ENCODE measurements around the gene ATXN7.

ATXN7 gene

GRCh38 chr3:63990733-63991132 is 127.1 kb downstream of the ATXN7 start:
- DNase-seq, result no peak

GRCh38 chr3:63991666-63992065 is 128.0 kb downstream of the ATXN7 start:
- no peak for DNase-seq

GRCh38 chr3:63992516-63993209 is 129.0 kb downstream of the ATXN7 start:
- no peak for DNase-seq

- peak; percentile 57 for DNase-seq
These were observed 130.0 kb downstream of the ATXN7 start for GRCh38 chr3:63993653-63994079.

GRCh38 chr3:63995086-63995485 is 131.4 kb downstream of the ATXN7 start:
- no peak for DNase-seq

GRCh38 chr3:63998852-63999754 is 135.4 kb downstream of the ATXN7 start:
- no peak for DNase-seq

GRCh38 chr3:64000453-64001055 is 136.9 kb downstream of the ATXN7 start:
- no peak for DNase-seq

- DNase-seq, result no peak
These were observed 138.6 kb downstream of the ATXN7 start for GRCh38 chr3:64002233-64002632.

- no peak for DNase-seq
These were observed 139.9 kb downstream of the ATXN7 start for GRCh38 chr3:64003589-64003988.

GRCh38 chr3:64008017-64008416 is 144.3 kb downstream of the ATXN7 start:
- no peak for DNase-seq

GRCh38 chr3:64008487-64009351 is 145.1 kb downstream of the ATXN7 start:
- DNase-seq, result no peak

GRCh38 chr3:64009528-64009927 is 145.9 kb downstream of the ATXN7 start:
- DNase-seq, result no peak

GRCh38 chr3:64010199-64010598 is 146.5 kb downstream of the ATXN7 start:
- no peak for DNase-seq

- DNase-seq, result no peak
These were observed 148.0 kb downstream of the ATXN7 start for GRCh38 chr3:64011685-64012084.

- DNase-seq, result no peak
These were observed 153.4 kb downstream of the ATXN7 start for GRCh38 chr3:64016941-64017620.

GRCh38 chr3:64019271-64019670 is 155.6 kb downstream of the ATXN7 start:
- no peak for DNase-seq

- DNase-seq, result no peak
These were observed 156.2 kb downstream of the ATXN7 start for GRCh38 chr3:64019879-64020278.

GRCh38 chr3:64021922-64022321 is 158.3 kb downstream of the ATXN7 start:
- no peak for DNase-seq

GRCh38 chr3:64022451-64023186 is 159.0 kb downstream of the ATXN7 start:
- DNase-seq, result peak; percentile 27

- DNase-seq, result peak; percentile 95
These were observed 159.7 kb downstream of the ATXN7 start, which contains the start of gene PSMD6 for GRCh38 chr3:64023187-64023860. TSS of gene PSMD6 (minus strand) at chr3:64023494. CDS start at chr3:64023419, 75 bp downstream.

GRCh38 chr3:64023861-64024223 is 160.2 kb downstream of the ATXN7 start:
- DNase-seq, result no peak
